ENCODE data around the gene MAP3K14. TPM values are rescaled to one million over a fixed set of nuclear protein-coding genes. Genes with fewer than 3 reads are reported as not detected.
A peak's percentile ranks its signal among the peaks of the same experiment; 100 is the strongest.

MAP3K14 gene
- total and polyA plus RNA-seq, 2 of the 4 experiments (the other 2 are of a cell fraction): 4.1 to 21.7 TPM

- Histone ChIP-seq H4K8ac (ENCODE audit: low read depth in 2 of 2, low read length in 2 of 2) (no peak overlapping the region), H2BK120ac (ENCODE audit: low read depth, low read length) (no peak overlapping the region), H3K18ac (ENCODE audit: low read depth, low read length) (no peak overlapping the region), H3K27me3 (ENCODE audit: control insufficient read depth, insufficient read depth, low read length) (peaks cover 3% of the 10 kb centered on the region; the same call in 1 of the 2 replicates), H3K4me1 (ENCODE audit: control insufficient read depth, insufficient read depth, low read length) (no peaks in the 10 kb centered on the region), H3K4me2 (ENCODE audit: low read depth, low read length) (no peak overlapping the region), H3K79me1 (ENCODE audit: low read depth in 1 of 2, low read length in 2 of 2) (no peaks in the 10 kb centered on the region), H3K36me3 (ENCODE audit: control insufficient read depth, insufficient read depth, low read length) (no peaks in the 10 kb centered on the region), H3K9me1 (ENCODE audit: insufficient read depth, low read length) (no peaks in the 10 kb centered on the region), H4K20me1 (ENCODE audit: insufficient read depth, low read length) (no peaks in the 10 kb centered on the region), H4K91ac (ENCODE audit: insufficient read depth, low read depth, low read length) (no peak overlapping the region), H3K4ac (ENCODE audit: low read depth, low read length) (no peak overlapping the region), H2BK20ac (ENCODE audit: low read depth, low read length) (no peak overlapping the region), H3K14ac (replicated peaks; ENCODE audit: low read depth, low read length) (no peak overlapping the region; the same call in 1 of the 2 replicates), H3K9ac (ENCODE audit: low read depth, low read length) (no peak overlapping the region), H2AK5ac (ENCODE audit: low read depth, low read length) (peak overlapping the region; percentile 73; the same call in 1 of the 2 replicates), H3K27ac (ENCODE audit: insufficient read depth, low read length) (no peak overlapping the region), H2AK9ac (replicated peaks; ENCODE audit: low read depth, low read length, poor library complexity) (no peak overlapping the region), H2BK5ac (ENCODE audit: low read depth, low read length, poor library complexity, severe bottlenecking) (no peak overlapping the region), H2BK15ac (ENCODE audit: low read depth, low read length) (no peak overlapping the region), H3K56ac (ENCODE audit: extremely low read depth, insufficient read depth, low read length) (no peak overlapping the region), H4K5ac (ENCODE audit: low read depth, low read length) (no peak overlapping the region), H3K9me3 (ENCODE audit: control insufficient read depth, insufficient read depth, low read length) (peaks cover 4% of the 10 kb centered on the region; the same call in 1 of the 2 replicates), H2AFZ (replicated peaks; ENCODE audit: low read length, poor library complexity) (no peak overlapping the region), H3K23ac (ENCODE audit: low read depth, low read length) (no peak overlapping the region), H3K4me3 (ENCODE audit: insufficient read depth, low read depth, low read length) (no peak overlapping the region)
- intact Hi-C loops (cut with micrococcal nuclease): no loop called here
- BruUV-seq (replicated peaks): no TSS peak
- 82% methylated on average over 3 of the region's 4 CpGs; no CpG with 5 or more reads in 1 of the 2 experiments for WGBS, 2 experiments (ENCODE audit: extremely low coverage in 2 of 2, insufficient read length in 1 of 2)
- DNase-seq (no peak), ATAC-seq (ENCODE audit: low read depth) (no peak)
- ChIA-PET POLR2A (ENCODE audit: unreplicated experiment) (no interaction called here), CTCF (no interaction called here)
- dilution Hi-C loops (cut with HindIII; ENCODE audit: low sequenced_read_pairs, unreplicated experiment): no loop called here
- no peak for TF ChIP-seq BHLHE40 (IDR thresholded peaks at IDR 0.05; ENCODE audit: low read depth, low read length)
- no peak for TF ChIP-seq POLR2A (IDR thresholded peaks at IDR 0.05; ENCODE audit: low read depth, low read length)
- TF ChIP-seq, protein P1, sequence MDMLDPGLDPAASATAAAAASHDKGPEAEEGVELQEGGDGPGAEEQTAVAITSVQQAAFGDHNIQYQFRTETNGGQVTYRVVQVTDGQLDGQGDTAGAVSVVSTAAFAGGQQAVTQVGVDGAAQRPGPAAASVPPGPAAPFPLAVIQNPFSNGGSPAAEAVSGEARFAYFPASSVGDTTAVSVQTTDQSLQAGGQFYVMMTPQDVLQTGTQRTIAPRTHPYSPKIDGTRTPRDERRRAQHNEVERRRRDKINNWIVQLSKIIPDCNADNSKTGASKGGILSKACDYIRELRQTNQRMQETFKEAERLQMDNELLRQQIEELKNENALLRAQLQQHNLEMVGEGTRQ (IDR thresholded peaks at IDR 0.05; ENCODE audit: low read depth, low read length): no peak
- TF ChIP-seq MAFK (IDR thresholded peaks at IDR 0.05; ENCODE audit: low read depth, low read length): no peak
- no peak for TF ChIP-seq CEBPB (IDR thresholded peaks at IDR 0.05; ENCODE audit: low read depth, low read length)
- no peak for TF ChIP-seq SMC3 (IDR thresholded peaks at IDR 0.05; ENCODE audit: low read depth, low read length)
- TF ChIP-seq RFX5 (IDR thresholded peaks at IDR 0.05; ENCODE audit: low read depth, low read length): no peak
- in situ Hi-C loops (cut with MboI; ENCODE audit: low sequenced_read_pairs): no loop called here
Observed at GRCh38 chr17:45353043-45353442, 36.2 kb upstream of the MAP3K14 start.
